ENCODE results near the gene ZNF281. TPM values are rescaled to one million over a fixed set of nuclear protein-coding genes. Genes with fewer than 3 reads are reported as not detected.

ZNF281 gene
- total RNA-seq, 6 experiments from 2014 or later: 12.6 to 15.2 (median 13.8) TPM

DNA sequence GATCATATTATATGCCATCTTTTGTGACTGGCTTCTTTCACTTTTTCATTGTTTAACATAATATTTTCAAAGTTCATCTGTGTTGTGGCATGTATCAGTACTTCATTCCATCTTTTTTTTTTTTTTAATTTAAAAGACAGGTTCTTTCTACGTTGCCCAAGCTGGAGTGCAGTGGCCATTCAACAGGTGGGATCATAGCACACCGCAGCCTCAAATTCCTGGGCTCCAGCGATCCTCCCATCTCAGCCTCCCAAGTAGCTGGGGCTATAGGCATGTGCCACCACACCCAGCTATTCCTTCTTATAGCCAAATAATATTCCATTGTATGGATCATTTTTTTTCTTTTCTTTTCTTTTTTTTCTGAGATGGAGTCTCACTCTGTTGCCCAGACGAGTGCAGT lies 34.6 kb upstream of the ZNF281 start:
- DNase-seq (no peak), ATAC-seq (no peak)
- 100% methylated on average over 4 of the region's 4 CpGs for WGBS (ENCODE audit: insufficient coverage, low coverage, low lambda C conversion rate, missing lambda C conversion rate)
- Histone ChIP-seq H3K36me3 (no peaks in the 10 kb centered on the region), H3K4me1 (no peaks in the 10 kb centered on the region), H3K27me3 (no peaks in the 10 kb centered on the region), H3K4me3 (no peak overlapping the region), H3K27ac (no peak overlapping the region), H3K9me3 (no peaks in the 10 kb centered on the region)
- TF ChIP-seq, protein P1, sequence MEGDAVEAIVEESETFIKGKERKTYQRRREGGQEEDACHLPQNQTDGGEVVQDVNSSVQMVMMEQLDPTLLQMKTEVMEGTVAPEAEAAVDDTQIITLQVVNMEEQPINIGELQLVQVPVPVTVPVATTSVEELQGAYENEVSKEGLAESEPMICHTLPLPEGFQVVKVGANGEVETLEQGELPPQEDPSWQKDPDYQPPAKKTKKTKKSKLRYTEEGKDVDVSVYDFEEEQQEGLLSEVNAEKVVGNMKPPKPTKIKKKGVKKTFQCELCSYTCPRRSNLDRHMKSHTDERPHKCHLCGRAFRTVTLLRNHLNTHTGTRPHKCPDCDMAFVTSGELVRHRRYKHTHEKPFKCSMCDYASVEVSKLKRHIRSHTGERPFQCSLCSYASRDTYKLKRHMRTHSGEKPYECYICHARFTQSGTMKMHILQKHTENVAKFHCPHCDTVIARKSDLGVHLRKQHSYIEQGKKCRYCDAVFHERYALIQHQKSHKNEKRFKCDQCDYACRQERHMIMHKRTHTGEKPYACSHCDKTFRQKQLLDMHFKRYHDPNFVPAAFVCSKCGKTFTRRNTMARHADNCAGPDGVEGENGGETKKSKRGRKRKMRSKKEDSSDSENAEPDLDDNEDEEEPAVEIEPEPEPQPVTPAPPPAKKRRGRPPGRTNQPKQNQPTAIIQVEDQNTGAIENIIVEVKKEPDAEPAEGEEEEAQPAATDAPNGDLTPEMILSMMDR (IDR thresholded peaks at IDR 0.05): no peak
- no peak for TF ChIP-seq POLR2A (IDR thresholded peaks at IDR 0.05)
- intact Hi-C loops (cut with DNase I): no loop called here

DNA sequence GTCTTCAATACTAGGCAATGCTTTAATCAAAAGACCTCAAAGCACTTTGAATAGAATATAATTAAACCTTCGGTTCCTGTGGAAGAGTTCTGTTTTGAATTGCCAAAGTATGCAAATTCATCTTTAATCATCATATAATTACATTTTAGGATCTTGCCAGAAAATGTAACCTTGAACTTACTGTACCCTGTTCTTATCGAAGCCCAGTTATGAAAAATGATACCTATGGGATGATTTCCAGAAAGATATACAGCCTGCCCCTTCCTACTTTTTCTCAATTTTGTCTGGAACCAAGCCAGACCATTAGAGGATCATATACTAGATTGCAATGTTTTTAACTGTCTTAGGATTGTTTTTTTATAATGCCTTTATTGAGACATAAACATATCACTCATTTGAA lies 34.0 kb upstream of the ZNF281 start:
- DNase-seq: no peak
- Histone ChIP-seq H3K36me3 (no peaks in the 10 kb centered on the region), H3K4me3 (no peak overlapping the region), H3K27me3 (no peaks in the 10 kb centered on the region), H3K9me3 (no peaks in the 10 kb centered on the region), H3K4me1 (no peaks in the 10 kb centered on the region), H3K27ac (no peak overlapping the region)
- no peak for TF ChIP-seq POLR2A (IDR thresholded peaks at IDR 0.05)
- TF ChIP-seq, protein P1 (IDR thresholded peaks at IDR 0.05): no peak
- intact Hi-C loops (cut with DNase I): no loop called here
- no peak for ATAC-seq
- 58% methylated on average over 2 of the region's 2 CpGs for WGBS (ENCODE audit: insufficient coverage, low coverage, low lambda C conversion rate, missing lambda C conversion rate)

DNA sequence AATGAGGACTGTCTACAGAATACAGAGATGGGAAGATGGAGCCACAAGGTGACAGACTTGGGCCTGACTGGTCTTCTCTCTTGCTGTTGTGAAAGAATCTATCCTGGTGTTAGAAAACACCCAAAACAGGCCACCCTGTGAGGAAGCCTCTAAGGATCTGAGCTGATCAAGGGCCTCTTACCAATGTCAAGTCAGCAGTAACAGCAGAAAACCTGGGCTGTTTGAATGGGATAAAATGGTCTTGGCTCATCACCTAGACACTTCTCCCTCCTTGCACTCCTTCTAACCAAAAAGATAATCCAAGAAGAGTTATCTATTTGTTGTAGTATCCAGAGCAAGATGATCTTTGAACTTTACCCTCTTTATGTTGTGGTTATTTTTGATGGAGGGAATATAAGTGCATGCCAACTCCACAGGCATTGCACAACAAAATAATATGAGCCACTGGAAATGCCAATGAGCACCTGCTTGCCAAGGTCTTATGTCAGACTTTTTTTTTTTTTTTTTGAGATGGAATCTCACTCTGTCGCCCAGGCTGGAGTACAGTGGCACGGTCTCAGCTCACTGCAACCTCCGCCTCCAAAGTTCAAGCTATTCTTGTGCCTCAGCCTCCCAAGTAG lies 32.8 kb upstream of the ZNF281 start:
- H3K36me3 ChIP-seq: no peaks in the 10 kb centered on the region
- WGBS (ENCODE audit: insufficient coverage, low coverage, low lambda C conversion rate, missing lambda C conversion rate): 29% methylated on average over 3 of the region's 3 CpGs
- TF ChIP-seq, protein P1 (IDR thresholded peaks at IDR 0.05): no peak
- TF ChIP-seq POLR2A (IDR thresholded peaks at IDR 0.05): no peak
- H3K4me3 ChIP-seq: no peak overlapping the region
- peaks cover 0 to under 1% (median 0%) of the 10 kb centered on the region in 4 donors for H3K4me1 ChIP-seq
- no peak for DNase-seq
- H3K27ac ChIP-seq: no peak overlapping the region
- H3K27me3 ChIP-seq: no peaks in the 10 kb centered on the region
- H3K9me3 ChIP-seq: no peaks in the 10 kb centered on the region
- ATAC-seq: peak; percentile 63 to 82 (median 82)
- intact Hi-C loops (cut with DNase I): no loop called here

DNA sequence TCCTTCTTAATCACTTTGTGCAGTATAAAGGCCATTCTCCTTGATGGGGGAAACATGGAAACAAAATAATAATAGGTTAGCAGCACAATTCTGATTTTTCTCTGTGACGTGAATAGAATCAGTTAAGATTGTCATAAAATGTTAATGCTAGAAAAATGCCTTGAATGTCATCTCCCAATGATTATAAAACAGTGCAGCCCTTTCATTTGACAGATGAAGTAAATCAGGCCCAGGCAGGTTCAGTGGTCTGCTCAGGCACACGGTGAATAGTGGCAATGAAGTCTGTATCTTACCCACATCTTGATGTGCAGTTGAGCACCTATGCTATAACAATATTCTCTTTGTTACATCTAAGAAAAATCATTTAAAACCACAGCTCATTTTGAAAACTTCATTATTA lies 32.2 kb upstream of the ZNF281 start:
- Histone ChIP-seq H3K27me3 (no peaks in the 10 kb centered on the region), H3K4me1 (peaks cover 0 to 6% (median 0%) of the 10 kb centered on the region in 4 donors), H3K4me3 (no peak overlapping the region), H3K36me3 (no peaks in the 10 kb centered on the region), H3K9me3 (no peaks in the 10 kb centered on the region), H3K27ac (no peak overlapping the region)
- intact Hi-C loops (cut with DNase I): no loop called here
- TF ChIP-seq POLR2A (IDR thresholded peaks at IDR 0.05): no peak
- TF ChIP-seq, protein P1 (IDR thresholded peaks at IDR 0.05): no peak
- no peak for ATAC-seq
- 77% methylated on average over 2 of the region's 2 CpGs for WGBS (ENCODE audit: insufficient coverage, low coverage, low lambda C conversion rate, missing lambda C conversion rate)
- no peak for DNase-seq
